Omental fat pad (tissue), 4 donors: ENCODE results near the gene PKNOX2. TPM values are rescaled to one million over a fixed set of nuclear protein-coding genes. Genes with fewer than 3 reads are reported as not detected.

Experiments
- ATAC-seq: fragments of 150-250 bp; one replicate; pipeline ENCODE4 v1.9.1; 2016; ENCODE audit warnings: mild to moderate bottlenecking, moderate library complexity; ENCODE audit not compliant: low FRiP score
- DNase-seq: peaks from one replicate; pipeline ENCODE4 v3.0.0-alpha.2; 2019; ENCODE audit warnings: low spot score
- CTCF ChIP-seq, 3 donors: fragments of 450-650 bp; IDR thresholded peaks; one replicate each; pipeline ENCODE4 v1.5.1; 2016 to 2017; ENCODE audit warnings: antibody characterized with exemption in 3 of 3, mild to moderate bottlenecking in 3 of 3, moderate library complexity in 2 of 3
- total RNA-seq, 4 donors: library from RNA; depleted of rRNA; stranded (reverse); fragments of >200 nt; gene quantifications; one replicate each; pipeline ENCODE4 v1.1.0, GENCODE V29; 2016

The PKNOX2 gene
- total RNA-seq, 4 donors from 2014 or later: 0.19 to 2.7 (median 0.82) TPM

GRCh38 chr11:125173027-125173426, 8.5 kb downstream of the PKNOX2 start:
- TF ChIP-seq CTCF (IDR thresholded peaks at IDR 0.05): no peak
- DNase-seq (no peak), ATAC-seq (no peak)

DNA sequence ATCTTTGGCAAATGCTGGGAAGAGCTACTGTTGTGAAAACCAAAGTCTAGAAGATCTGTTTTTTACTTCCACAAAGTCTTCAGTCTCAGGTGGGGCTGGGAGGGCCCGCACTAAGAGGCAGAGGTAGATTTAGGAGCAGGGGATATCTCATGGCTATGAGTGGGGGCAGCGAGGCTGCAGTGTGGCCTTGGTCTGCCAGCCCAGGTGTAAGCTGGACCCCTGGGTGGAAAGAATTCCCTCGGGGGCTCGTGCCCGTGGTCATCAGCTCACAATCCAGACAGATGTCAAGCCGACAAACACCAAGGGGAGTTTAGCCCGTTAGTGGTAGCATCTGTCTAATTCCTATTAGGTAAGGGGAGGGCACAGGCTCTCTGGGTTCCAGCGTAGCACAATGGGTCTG, 9.0 kb downstream of the PKNOX2 start:
- DNase-seq (no peak), ATAC-seq (no peak)
- TF ChIP-seq CTCF (IDR thresholded peaks at IDR 0.05): no peak

DNA sequence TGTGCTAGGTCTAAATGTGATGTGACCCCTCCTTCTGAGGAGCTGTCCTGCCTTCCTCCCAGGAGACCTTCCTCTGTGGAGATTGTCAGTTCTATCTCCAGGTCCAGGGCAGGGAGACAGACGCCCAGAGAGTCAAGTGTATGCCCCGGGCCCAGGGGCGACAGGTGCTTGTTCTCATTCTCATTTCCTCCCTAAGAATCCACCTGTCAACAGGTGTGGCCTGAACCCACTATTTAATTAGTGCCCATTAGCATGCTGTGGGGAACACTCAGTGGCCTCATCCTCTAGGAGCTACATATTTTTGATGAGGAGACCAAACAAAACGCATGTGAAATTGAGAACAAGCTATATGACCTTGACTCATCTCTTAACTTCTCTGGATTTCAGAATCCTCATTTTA, 9.5 kb downstream of the PKNOX2 start:
- DNase-seq (no peak), ATAC-seq (no peak)
- no peak for TF ChIP-seq CTCF (IDR thresholded peaks at IDR 0.05)

GRCh38 chr11:125174686-125175085, 10.1 kb downstream of the PKNOX2 start:
- ATAC-seq (no peak), DNase-seq (no peak)
- no peak for TF ChIP-seq CTCF (IDR thresholded peaks at IDR 0.05)

- no peak for DNase-seq
- no peak for TF ChIP-seq CTCF (IDR thresholded peaks at IDR 0.05)
- no peak for ATAC-seq
Measured at GRCh38 chr11:125175166-125175565, 10.6 kb downstream of the PKNOX2 start.

DNA sequence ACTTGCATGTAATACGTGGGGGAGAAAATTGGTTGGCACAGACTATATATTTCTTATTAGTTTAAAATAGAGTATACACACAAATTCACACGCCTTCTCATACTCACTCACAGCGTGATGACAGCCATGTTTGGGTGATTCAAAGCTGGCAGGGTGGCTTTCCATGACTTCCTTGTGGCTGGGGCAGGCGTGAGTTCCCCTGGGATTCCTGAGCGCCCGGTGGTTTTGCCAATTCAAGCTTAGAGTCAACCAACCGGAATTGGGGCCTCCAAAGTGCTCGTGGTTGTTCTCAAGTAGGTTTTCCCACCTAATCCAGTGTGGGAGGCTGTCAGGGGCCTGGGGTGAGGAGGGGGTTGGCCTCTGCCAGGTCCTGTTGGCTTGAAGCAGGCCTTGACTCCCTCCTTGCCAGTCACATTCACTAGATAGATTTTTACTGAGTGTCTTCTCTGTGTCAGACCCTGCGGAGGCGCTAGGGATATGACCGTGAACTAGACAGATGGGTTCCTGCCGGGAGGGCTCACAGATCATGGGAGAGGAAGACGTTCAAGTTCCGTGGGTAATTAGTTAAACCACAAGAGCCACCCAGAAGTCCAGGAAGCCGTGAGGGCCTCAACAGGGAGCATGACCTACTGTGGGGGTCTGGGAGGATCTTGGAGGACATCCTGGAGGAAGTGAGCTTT, 11.5 kb downstream of the PKNOX2 start:
- no peak for TF ChIP-seq CTCF (IDR thresholded peaks at IDR 0.05)
- ATAC-seq: no peak
- no peak for DNase-seq

- ATAC-seq: no peak
- DNase-seq: no peak
- no peak for TF ChIP-seq CTCF (IDR thresholded peaks at IDR 0.05)
Measured at GRCh38 chr11:125176866-125177265, 12.3 kb downstream of the PKNOX2 start.
